Measurements from ENCODE around the gene XKR8. TPM values are rescaled to one million over a fixed set of nuclear protein-coding genes. Genes with fewer than 3 reads are reported as not detected.

Gene XKR8
- total RNA-seq (1 to 10 TPM; 7.3 to 8.9 TPM), polyA plus RNA-seq (23.3 TPM)

- Histone ChIP-seq H3K27me3 (ENCODE audit: insufficient read depth, low read length, poor library complexity, severe bottlenecking) (no peaks in the 10 kb centered on the region), H3K27ac (ENCODE audit: low read depth, low read length) (peak within 1 kb of the TSS; percentile 69), H3K36me3 (ENCODE audit: insufficient read depth, low read length) (peaks cover 5% of the 10 kb centered on the region), H3K4me3 (ENCODE audit: low read length) (peak within 1 kb of the TSS; percentile 86), H3K4me1 (ENCODE audit: insufficient read depth, low read length) (peaks cover 20% of the 10 kb centered on the region), H3K9me3 (ENCODE audit: low read length) (no peaks in the 10 kb centered on the region)
- DNase-seq: peak; percentile 79 to 90 (median 81)
- ChIA-PET CTCF (interaction anchor here (0.6 to 1.7 kb wide), 9 partner anchors 8 to 102 kb away, joined by 3 to 7 read pairs (median 3); no protein-coding TSS in a partner anchor), POLR2A (interaction anchor here (0.6 to 1.4 kb wide), 5 partner anchors 9 to 130 kb away, joined by 4 to 8 read pairs (median 5); partner anchors contain the start of genes EYA3 and PPP1R8)
- Mint-ChIP-seq H3K27me3 (peaks cover 4% of the 10 kb centered on the region in 2 donors), H3K4me1 (peaks cover 22 to 31% (median 23%) of the 10 kb centered on the region in 3 donors), H3K27ac (peak within 1 kb of the TSS; percentile 78 to 95 (median 90)), H3K9me3 (no peaks in the 10 kb centered on the region), H3K4me3 (peak within 1 kb of the TSS; percentile 85 to 93 (median 87)), H3K36me3 (peaks cover 0 to 23% (median 5%) of the 10 kb centered on the region in 3 donors)
Measured at GRCh38 chr1:27959792-27960603, at the start of gene XKR8. Gene XKR8, plus strand, starts transcription at chr1:27959973. Its CDS starts 97 bp downstream, at chr1:27960070.

GRCh38 chr1:27912429-27912828 is 47.3 kb upstream of the XKR8 start:
- peaks cover 23 to 32% (median 29%) of the 10 kb centered on the region in 3 donors for H3K4me1 Mint-ChIP-seq
- Histone ChIP-seq H3K9me3 (ENCODE audit: low read length) (peaks cover 5% of the 10 kb centered on the region), H3K4me3 (ENCODE audit: low read length) (no peak overlapping the region), H3K4me1 (ENCODE audit: insufficient read depth, low read length) (peaks cover 18% of the 10 kb centered on the region), H3K36me3 (ENCODE audit: insufficient read depth, low read length) (peaks cover 26% of the 10 kb centered on the region), H3K27me3 (ENCODE audit: insufficient read depth, low read length, poor library complexity, severe bottlenecking) (no peaks in the 10 kb centered on the region), H3K27ac (ENCODE audit: low read depth, low read length) (no peak overlapping the region)
- H3K27ac Mint-ChIP-seq: peak overlapping the region in 7 of 8 donors; percentile 31 to 84 (median 42)
- ChIA-PET CTCF (interaction anchor here (0.6 kb wide), 1 partner anchor 46 kb away, joined by 4 read pairs; no protein-coding TSS in a partner anchor), POLR2A (no interaction called here)
- peaks cover 0 to 51% (median 3%) of the 10 kb centered on the region in 3 donors for H3K36me3 Mint-ChIP-seq
- H3K9me3 Mint-ChIP-seq: no peaks in the 10 kb centered on the region
- H3K4me3 Mint-ChIP-seq: peak overlapping the region in 6 of 7 donors; percentile 19 to 100 (median 28)
- peaks cover 0 to 2% of the 10 kb centered on the region in 2 donors for H3K27me3 Mint-ChIP-seq
- DNase-seq: no peak

DNA sequence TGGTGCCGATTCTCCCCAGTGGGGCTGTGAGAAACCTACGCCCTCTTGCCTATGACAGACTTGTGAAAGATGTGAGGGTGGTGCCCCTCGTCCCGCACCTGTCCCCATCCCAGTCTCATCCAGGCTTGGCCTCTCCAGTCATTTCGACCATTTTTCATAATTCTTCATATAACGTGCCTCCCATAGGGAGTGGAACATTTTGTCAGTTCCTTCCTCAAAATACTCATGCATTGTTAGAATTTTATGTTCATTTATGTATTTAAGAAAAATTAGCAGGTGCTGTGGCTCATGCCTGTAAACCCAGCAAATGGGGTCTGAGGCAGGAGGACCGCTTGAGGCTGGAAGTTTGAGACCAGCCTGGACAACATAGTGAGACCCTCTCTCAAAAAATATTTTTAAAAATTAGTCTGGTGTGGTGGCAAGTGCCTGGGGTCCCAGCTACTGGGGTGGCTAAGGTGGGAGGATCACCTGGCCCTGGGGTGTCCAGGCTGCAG is 44.6 kb upstream of the XKR8 start:
- DNase-seq: no peak
- H3K27me3 Mint-ChIP-seq: peaks cover 2 to 4% of the 10 kb centered on the region in 2 donors
- H3K9me3 Mint-ChIP-seq: no peaks in the 10 kb centered on the region
- peak overlapping the region; percentile 92 to 99 (median 98) for H3K27ac Mint-ChIP-seq
- CTCF ChIA-PET: no interaction called here
- peaks cover 14% of the 10 kb centered on the region for H3K36me3 ChIP-seq (ENCODE audit: insufficient read depth, low read length)
- H3K27ac ChIP-seq (ENCODE audit: low read depth, low read length): peak overlapping the region; percentile 88
- H3K4me3 ChIP-seq (ENCODE audit: low read length): peak overlapping the region; percentile 58
- H3K4me3 Mint-ChIP-seq: peak overlapping the region; percentile 90 to 100 (median 99)
- peaks cover 20 to 30% (median 26%) of the 10 kb centered on the region in 3 donors for H3K4me1 Mint-ChIP-seq
- H3K27me3 ChIP-seq (ENCODE audit: insufficient read depth, low read length, poor library complexity, severe bottlenecking): no peaks in the 10 kb centered on the region
- peaks cover 18% of the 10 kb centered on the region for H3K4me1 ChIP-seq (ENCODE audit: insufficient read depth, low read length)
- POLR2A ChIA-PET: no interaction called here
- peaks cover 5% of the 10 kb centered on the region for H3K9me3 ChIP-seq (ENCODE audit: low read length)
- H3K36me3 Mint-ChIP-seq: peaks cover 0 to 27% (median 0%) of the 10 kb centered on the region in 3 donors

GRCh38 chr1:27922272-27922671 is 37.5 kb upstream of the XKR8 start:
- Mint-ChIP-seq H3K36me3 (no peaks in the 10 kb centered on the region), H3K27me3 (peaks cover 4 to 5% of the 10 kb centered on the region in 2 donors), H3K4me3 (no peak overlapping the region), H3K27ac (no peak overlapping the region), H3K9me3 (peaks cover 0 to 1% (median 0%) of the 10 kb centered on the region in 5 donors), H3K4me1 (no peaks in the 10 kb centered on the region)
- Histone ChIP-seq H3K9me3 (ENCODE audit: low read length) (no peaks in the 10 kb centered on the region), H3K36me3 (ENCODE audit: insufficient read depth, low read length) (no peaks in the 10 kb centered on the region), H3K27ac (ENCODE audit: low read depth, low read length) (no peak overlapping the region), H3K27me3 (ENCODE audit: insufficient read depth, low read length, poor library complexity, severe bottlenecking) (no peaks in the 10 kb centered on the region), H3K4me3 (ENCODE audit: low read length) (no peak overlapping the region), H3K4me1 (ENCODE audit: insufficient read depth, low read length) (no peaks in the 10 kb centered on the region)
- POLR2A ChIA-PET: no interaction called here
- no peak for DNase-seq
- CTCF ChIA-PET: no interaction called here

- no peaks in the 10 kb centered on the region for H3K36me3 Mint-ChIP-seq
- Histone ChIP-seq H3K4me3 (ENCODE audit: low read length) (no peak overlapping the region), H3K27me3 (ENCODE audit: insufficient read depth, low read length, poor library complexity, severe bottlenecking) (no peaks in the 10 kb centered on the region), H3K27ac (ENCODE audit: low read depth, low read length) (no peak overlapping the region), H3K9me3 (ENCODE audit: low read length) (no peaks in the 10 kb centered on the region), H3K36me3 (ENCODE audit: insufficient read depth, low read length) (no peaks in the 10 kb centered on the region), H3K4me1 (ENCODE audit: insufficient read depth, low read length) (no peaks in the 10 kb centered on the region)
- ChIA-PET POLR2A (no interaction called here), CTCF (no interaction called here)
- no peak for DNase-seq
- H3K27me3 Mint-ChIP-seq: peaks cover 6 to 10% of the 10 kb centered on the region in 2 donors
- H3K27ac Mint-ChIP-seq: peak overlapping the region in 1 of 8 donors; percentile 29
- H3K4me1 Mint-ChIP-seq: no peaks in the 10 kb centered on the region
- H3K4me3 Mint-ChIP-seq: no peak overlapping the region
- peaks cover 0 to 1% (median 0%) of the 10 kb centered on the region in 5 donors for H3K9me3 Mint-ChIP-seq
Measured at GRCh38 chr1:27928216-27928954, 31.4 kb upstream of the XKR8 start.

- Mint-ChIP-seq H3K36me3 (no peaks in the 10 kb centered on the region), H3K27ac (no peak overlapping the region), H3K4me3 (no peak overlapping the region), H3K9me3 (no peaks in the 10 kb centered on the region), H3K4me1 (peaks cover 6 to 11% (median 6%) of the 10 kb centered on the region in 3 donors), H3K27me3 (peaks cover 10 to 12% of the 10 kb centered on the region in 2 donors)
- H3K27me3 ChIP-seq (ENCODE audit: insufficient read depth, low read length, poor library complexity, severe bottlenecking): no peaks in the 10 kb centered on the region
- no peak overlapping the region for H3K4me3 ChIP-seq (ENCODE audit: low read length)
- H3K4me1 ChIP-seq (ENCODE audit: insufficient read depth, low read length): peaks cover 4% of the 10 kb centered on the region
- no peak for DNase-seq
- POLR2A ChIA-PET: no interaction called here
- no peaks in the 10 kb centered on the region for H3K9me3 ChIP-seq (ENCODE audit: low read length)
- CTCF ChIA-PET: interaction anchor here (0.7 kb wide), 1 partner anchor 8 kb away, joined by 3 read pairs; no protein-coding TSS in a partner anchor
- H3K27ac ChIP-seq (ENCODE audit: low read depth, low read length): no peak overlapping the region
- H3K36me3 ChIP-seq (ENCODE audit: insufficient read depth, low read length): no peaks in the 10 kb centered on the region
Measured at GRCh38 chr1:27931184-27931583, 28.6 kb upstream of the XKR8 start.

DNA sequence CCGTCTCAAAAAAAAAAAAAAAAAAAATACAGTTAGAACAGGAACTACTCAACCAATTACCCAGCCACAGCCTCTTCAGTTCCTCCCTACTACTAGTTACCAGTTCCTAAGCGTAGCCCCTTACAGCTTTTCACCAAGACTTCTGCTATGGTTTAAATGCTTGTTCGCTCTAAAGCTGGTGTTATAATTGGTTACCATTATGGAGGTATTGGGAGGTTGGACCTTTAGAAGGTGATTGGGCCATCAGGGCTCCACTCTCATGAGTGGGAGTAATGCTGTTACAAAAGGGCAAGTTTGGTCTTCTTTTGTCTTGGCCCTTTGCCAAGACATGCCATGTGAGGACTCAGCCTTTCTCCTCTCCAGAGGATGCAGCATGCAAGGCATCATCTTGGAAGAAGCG is 28.0 kb upstream of the XKR8 start:
- DNase-seq: no peak
- H3K27ac Mint-ChIP-seq: no peak overlapping the region
- ChIA-PET POLR2A (no interaction called here), CTCF (no interaction called here)
- H3K36me3 ChIP-seq (ENCODE audit: insufficient read depth, low read length): no peaks in the 10 kb centered on the region
- H3K4me3 ChIP-seq (ENCODE audit: low read length): no peak overlapping the region
- no peaks in the 10 kb centered on the region for H3K36me3 Mint-ChIP-seq
- no peaks in the 10 kb centered on the region for H3K9me3 Mint-ChIP-seq
- H3K27ac ChIP-seq (ENCODE audit: low read depth, low read length): no peak overlapping the region
- peaks cover 4% of the 10 kb centered on the region for H3K4me1 ChIP-seq (ENCODE audit: insufficient read depth, low read length)
- H3K27me3 Mint-ChIP-seq: peaks cover 10 to 12% of the 10 kb centered on the region in 2 donors
- no peaks in the 10 kb centered on the region for H3K9me3 ChIP-seq (ENCODE audit: low read length)
- H3K4me3 Mint-ChIP-seq: no peak overlapping the region
- H3K4me1 Mint-ChIP-seq: peaks cover 6 to 11% (median 6%) of the 10 kb centered on the region in 3 donors
- no peaks in the 10 kb centered on the region for H3K27me3 ChIP-seq (ENCODE audit: insufficient read depth, low read length, poor library complexity, severe bottlenecking)

Data from CD8-positive, alpha-beta memory T cell (primary cell).